Measurements from ENCODE around the gene FAF1. TPM values are rescaled to one million over a fixed set of nuclear protein-coding genes. Genes with fewer than 3 reads are reported as not detected.
"Not testable (repeated sequence)": the region's sequence is repeated elsewhere in the genome, so short reads cannot be mapped to it uniquely, and the experiment has no call there.

Gene FAF1
- total RNA-seq, 1 donor from 2014 or later, result 46.4 TPM

DNA sequence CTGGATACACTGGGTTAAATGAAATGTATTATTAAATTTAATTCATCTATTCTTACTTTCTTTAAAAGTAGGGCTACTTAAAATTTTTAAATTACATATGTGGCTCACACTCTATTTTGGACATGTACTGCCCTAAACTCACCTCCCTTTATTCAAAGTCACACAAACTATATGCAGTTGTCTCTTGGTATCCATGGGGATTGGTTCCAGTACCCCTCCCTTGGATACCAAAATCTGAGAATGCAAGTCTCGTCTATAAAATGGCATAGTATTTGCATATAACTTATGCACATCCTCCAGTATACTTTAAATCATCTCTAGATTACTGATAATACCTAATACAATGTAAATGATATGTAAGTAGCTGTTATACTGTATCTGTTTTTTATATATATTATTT lies 57.6 kb downstream of the FAF1 start:
- DNase-seq (no peak), ATAC-seq (no peak)
- no peaks in the 10 kb centered on the region for H3K36me3 ChIP-seq
- no peaks in the 10 kb centered on the region for H3K4me1 ChIP-seq
- H3K27ac ChIP-seq, result no peak overlapping the region
- no peaks in the 10 kb centered on the region for H3K9me3 ChIP-seq
- intact Hi-C loops (cut with DNase I), result no loop called here
- H3K27me3 ChIP-seq, result no peaks in the 10 kb centered on the region
- H3K4me3 ChIP-seq, result no peak overlapping the region
- TF ChIP-seq, protein P1, sequence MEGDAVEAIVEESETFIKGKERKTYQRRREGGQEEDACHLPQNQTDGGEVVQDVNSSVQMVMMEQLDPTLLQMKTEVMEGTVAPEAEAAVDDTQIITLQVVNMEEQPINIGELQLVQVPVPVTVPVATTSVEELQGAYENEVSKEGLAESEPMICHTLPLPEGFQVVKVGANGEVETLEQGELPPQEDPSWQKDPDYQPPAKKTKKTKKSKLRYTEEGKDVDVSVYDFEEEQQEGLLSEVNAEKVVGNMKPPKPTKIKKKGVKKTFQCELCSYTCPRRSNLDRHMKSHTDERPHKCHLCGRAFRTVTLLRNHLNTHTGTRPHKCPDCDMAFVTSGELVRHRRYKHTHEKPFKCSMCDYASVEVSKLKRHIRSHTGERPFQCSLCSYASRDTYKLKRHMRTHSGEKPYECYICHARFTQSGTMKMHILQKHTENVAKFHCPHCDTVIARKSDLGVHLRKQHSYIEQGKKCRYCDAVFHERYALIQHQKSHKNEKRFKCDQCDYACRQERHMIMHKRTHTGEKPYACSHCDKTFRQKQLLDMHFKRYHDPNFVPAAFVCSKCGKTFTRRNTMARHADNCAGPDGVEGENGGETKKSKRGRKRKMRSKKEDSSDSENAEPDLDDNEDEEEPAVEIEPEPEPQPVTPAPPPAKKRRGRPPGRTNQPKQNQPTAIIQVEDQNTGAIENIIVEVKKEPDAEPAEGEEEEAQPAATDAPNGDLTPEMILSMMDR (IDR thresholded peaks at IDR 0.05), result no peak

- no peaks in the 10 kb centered on the region for H3K4me1 ChIP-seq
- no peak for ATAC-seq
- H3K27me3 ChIP-seq, result no peaks in the 10 kb centered on the region
These were observed 58.2 kb downstream of the FAF1 start for GRCh38 chr1:50901872-50902271.

GRCh38 chr1:50898773-50899172 lies 61.3 kb downstream of the FAF1 start:
- TF ChIP-seq, protein P1 (IDR thresholded peaks at IDR 0.05), result no peak
- Histone ChIP-seq H3K4me3 (no peak overlapping the region), H3K27ac (no peak overlapping the region), H3K4me1 (no peaks in the 10 kb centered on the region), H3K27me3 (no peaks in the 10 kb centered on the region), H3K36me3 (no peaks in the 10 kb centered on the region), H3K9me3 (no peaks in the 10 kb centered on the region)
- ATAC-seq, result no peak
- no peak for DNase-seq
- intact Hi-C loops (cut with DNase I), result no loop called here

More at GRCh38 chr1:50901872-50902271, 58.2 kb downstream of the FAF1 start:
- intact Hi-C loops (cut with DNase I), result no loop called here
- TF ChIP-seq, protein P1 (IDR thresholded peaks at IDR 0.05), result no peak
- Histone ChIP-seq H3K9me3 (no peaks in the 10 kb centered on the region), H3K4me3 (no peak overlapping the region), H3K27ac (no peak overlapping the region), H3K36me3 (no peaks in the 10 kb centered on the region)
- DNase-seq, result no peak

GRCh38 chr1:50894340-50894739 lies 65.7 kb downstream of the FAF1 start:
- intact Hi-C loops (cut with DNase I), result no loop called here
- TF ChIP-seq, protein P1 (IDR thresholded peaks at IDR 0.05), result no peak
- no peaks in the 10 kb centered on the region for H3K9me3 ChIP-seq
- no peaks in the 10 kb centered on the region for H3K27me3 ChIP-seq
- no peaks in the 10 kb centered on the region for H3K4me1 ChIP-seq
- no peak overlapping the region for H3K4me3 ChIP-seq
- ATAC-seq (no peak), DNase-seq (no peak)
- no peaks in the 10 kb centered on the region for H3K36me3 ChIP-seq
- no peak overlapping the region for H3K27ac ChIP-seq

DNA sequence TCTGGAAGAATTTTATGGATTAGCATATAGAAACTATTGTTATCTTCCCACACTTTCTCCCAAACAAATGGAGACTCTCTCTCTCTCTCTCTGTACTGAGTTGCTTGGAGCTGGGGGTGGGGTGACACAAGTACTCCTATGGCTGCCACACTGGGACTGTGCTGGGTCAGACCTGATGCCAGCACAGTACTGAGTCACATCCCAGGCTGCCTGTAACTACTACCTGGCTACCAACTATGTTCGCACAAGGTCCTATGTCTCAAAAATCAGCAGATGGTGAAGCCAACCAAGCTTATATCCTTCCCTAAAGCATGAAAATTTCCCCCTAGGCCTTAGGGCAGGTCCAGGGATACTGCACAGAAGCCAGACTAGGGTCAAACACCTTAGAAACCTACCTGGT lies 66.6 kb downstream of the FAF1 start:
- intact Hi-C loops (cut with DNase I), result no loop called here
- no peaks in the 10 kb centered on the region for H3K9me3 ChIP-seq
- no peak for ATAC-seq

GRCh38 chr1:50887555-50887954 lies 72.5 kb downstream of the FAF1 start:
- intact Hi-C loops (cut with DNase I), result not testable (repeated sequence)

More for the DNA sequence above, 66.6 kb downstream of the FAF1 start:
- TF ChIP-seq, protein P1 (IDR thresholded peaks at IDR 0.05), result no peak
- H3K4me3 ChIP-seq, result no peak overlapping the region
- H3K27ac ChIP-seq, result no peak overlapping the region
- no peaks in the 10 kb centered on the region for H3K36me3 ChIP-seq
- H3K27me3 ChIP-seq, result no peaks in the 10 kb centered on the region
- DNase-seq, result no peak
- H3K4me1 ChIP-seq, result no peaks in the 10 kb centered on the region

More at GRCh38 chr1:50887555-50887954, 72.5 kb downstream of the FAF1 start:
- not testable (repeated sequence) for H3K36me3 ChIP-seq, H3K27me3 ChIP-seq, ATAC-seq, H3K4me3 ChIP-seq, H3K4me1 ChIP-seq, H3K27ac ChIP-seq, DNase-seq, H3K9me3 ChIP-seq
